Ishikawa (cell line): Measurements from ENCODE around the gene FAM20C.

Source experiments
- CEBPB ChIP-seq: IDR thresholded peaks from 2 replicates; pipeline ENCODE4 v1.6.1; 2012
- EP300 ChIP-seq: IDR thresholded peaks from 2 replicates; pipeline ENCODE4 v1.6.1; 2012; ENCODE audit warnings: borderline replicate concordance
- RAD21 ChIP-seq: IDR thresholded peaks from 2 replicates; pipeline ENCODE4 v1.6.1; 2012; ENCODE audit warnings: low read depth
- TAF1 ChIP-seq: IDR thresholded peaks from 2 replicates; pipeline ENCODE4 v1.6.1; 2012; ENCODE audit warnings: low read depth, mild to moderate bottlenecking
- TCF12 ChIP-seq: IDR thresholded peaks from 2 replicates; pipeline ENCODE4 v1.6.1; 2012; ENCODE audit warnings: low read depth
- TEAD4 ChIP-seq: IDR thresholded peaks from 2 replicates; pipeline ENCODE4 v1.6.1; 2012

- TF ChIP-seq CEBPB, result no peak
- TF ChIP-seq TAF1, result no peak
- TF ChIP-seq TEAD4, result no peak
- TF ChIP-seq EP300, result no peak
- no peak for TF ChIP-seq TCF12
- TF ChIP-seq RAD21, result no peak
Observed at GRCh38 chr7:247181-247580, 54.8 kb downstream of the FAM20C start.
